ENCODE data around the gene FZD8. TPM values are rescaled to one million over a fixed set of nuclear protein-coding genes. Genes with fewer than 3 reads are reported as not detected.
A peak's percentile ranks its signal among the peaks of the same experiment; 100 is the strongest.

The FZD8 gene
- polyA plus RNA-seq, 1 experiment = 0.55 TPM

DNA sequence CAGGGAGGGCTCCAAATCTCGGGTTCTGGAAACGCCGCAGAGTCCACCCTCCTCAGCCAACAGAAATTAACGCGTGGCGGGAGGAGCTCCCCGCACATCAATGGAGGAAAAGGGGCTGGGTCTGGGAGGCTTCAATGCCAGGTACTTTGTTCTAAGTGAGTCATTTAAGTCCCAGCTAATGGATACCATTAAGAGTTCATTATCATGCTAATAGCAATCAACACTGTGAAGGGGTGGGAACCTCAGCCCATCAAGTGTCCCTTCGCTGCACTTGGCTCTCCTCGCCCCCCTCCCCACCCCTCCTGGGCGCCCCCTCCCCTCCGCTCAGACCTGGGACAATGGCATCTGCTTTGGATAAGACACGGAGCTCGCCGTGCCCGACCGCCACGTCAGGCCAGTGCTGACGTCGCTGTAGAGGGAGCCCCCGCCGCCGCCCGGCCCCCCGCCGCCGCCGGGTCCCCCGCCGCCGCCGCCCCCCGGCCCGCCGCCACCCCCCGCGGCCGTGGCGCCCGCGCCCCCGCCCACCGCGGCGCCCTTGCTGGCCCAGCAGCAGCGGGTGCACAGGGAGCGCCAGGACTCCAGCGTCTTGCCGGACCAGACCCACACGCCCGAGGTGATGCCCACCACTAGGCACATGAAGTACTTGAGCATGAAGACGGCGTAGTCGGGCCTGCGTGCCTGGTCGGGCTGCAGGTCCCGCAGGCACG, 2.9 kb downstream of the FZD8 start:
- no peak for DNase-seq (ENCODE audit: low read depth, low spot score)
- no peaks in the 10 kb centered on the region; the same call in 1 of the 2 replicates for H3K9me3 ChIP-seq (ENCODE audit: control insufficient read depth, insufficient read depth, low read length)
- CTCF ChIA-PET = interaction anchor here (0.6 to 9.5 kb wide), 6 partner anchors 25 to 1244 kb away, joined by 3 to 215 read pairs (median 4); no protein-coding TSS in a partner anchor
- no peak for TF ChIP-seq CTCF (IDR thresholded peaks at IDR 0.05; ENCODE audit: low read depth, low read length)
- no peak overlapping the region for H3K27ac ChIP-seq (ENCODE audit: low read depth, low read length)
- peak overlapping the region; percentile 72 for H3K4me3 ChIP-seq (ENCODE audit: low read depth, low read length)
- no peaks in the 10 kb centered on the region for H3K27me3 ChIP-seq (ENCODE audit: control insufficient read depth, insufficient read depth, low read length)
- POLR2A ChIA-PET = no interaction called here

DNA sequence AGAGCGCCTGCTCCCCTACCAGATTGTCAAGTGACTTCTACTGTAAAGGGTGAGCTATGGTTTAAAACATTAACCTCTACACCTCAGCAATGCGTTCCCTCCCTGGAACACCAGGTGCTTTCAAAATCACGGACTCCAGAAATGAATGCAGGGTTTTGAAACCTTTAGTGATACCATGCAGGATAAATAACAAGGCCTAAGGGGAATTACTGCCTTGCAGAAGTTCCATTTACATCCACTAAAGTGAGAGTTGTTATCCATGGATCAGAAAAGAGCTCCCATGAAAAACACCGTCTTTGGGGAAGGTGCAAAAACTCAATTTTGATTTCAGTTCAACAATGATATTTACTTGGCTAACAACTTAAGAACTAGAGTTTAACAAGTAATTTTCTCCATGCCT, 4.0 kb downstream of the FZD8 start:
- no peak for TF ChIP-seq CTCF (IDR thresholded peaks at IDR 0.05; ENCODE audit: low read depth, low read length)
- DNase-seq (ENCODE audit: low read depth, low spot score) = no peak
- no peaks in the 10 kb centered on the region for H3K27me3 ChIP-seq (ENCODE audit: control insufficient read depth, insufficient read depth, low read length)
- ChIA-PET CTCF (interaction anchor here (0.5 to 9.5 kb wide), 7 partner anchors 24 to 1243 kb away, joined by 4 to 215 read pairs (median 8); no protein-coding TSS in a partner anchor), POLR2A (no interaction called here)
- H3K27ac ChIP-seq (ENCODE audit: low read depth, low read length) = no peak overlapping the region
- no peak overlapping the region for H3K4me3 ChIP-seq (ENCODE audit: low read depth, low read length)
- no peaks in the 10 kb centered on the region; the same call in 1 of the 2 replicates for H3K9me3 ChIP-seq (ENCODE audit: control insufficient read depth, insufficient read depth, low read length)

DNA sequence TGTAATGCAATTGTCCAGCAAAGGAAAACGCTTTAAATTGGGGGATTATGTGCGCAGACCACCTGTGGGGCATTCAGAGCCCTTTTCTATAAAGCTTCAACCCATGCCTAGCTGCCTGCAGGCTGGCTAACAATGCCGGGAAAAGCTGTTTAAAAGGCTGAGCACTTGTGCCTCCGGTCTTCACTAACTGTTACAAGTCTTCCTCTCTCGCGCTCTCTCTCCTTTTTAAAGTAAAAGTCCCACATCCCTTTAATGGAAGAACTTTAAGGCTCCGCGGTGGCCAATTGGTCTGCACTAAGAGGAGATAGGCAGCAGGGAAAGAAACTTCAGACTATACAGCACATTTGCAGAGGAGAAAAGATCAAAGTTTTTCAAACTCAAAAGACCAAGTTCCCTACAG, 4.6 kb downstream of the FZD8 start:
- DNase-seq (ENCODE audit: low read depth, low spot score) = no peak
- H3K27me3 ChIP-seq (ENCODE audit: control insufficient read depth, insufficient read depth, low read length) = no peaks in the 10 kb centered on the region
- no peak for TF ChIP-seq CTCF (IDR thresholded peaks at IDR 0.05; ENCODE audit: low read depth, low read length)
- no peaks in the 10 kb centered on the region; the same call in 1 of the 2 replicates for H3K9me3 ChIP-seq (ENCODE audit: control insufficient read depth, insufficient read depth, low read length)
- H3K4me3 ChIP-seq (ENCODE audit: low read depth, low read length) = no peak overlapping the region
- ChIA-PET POLR2A (no interaction called here), CTCF (interaction anchor here (0.6 to 9.5 kb wide), 7 partner anchors 74 to 1244 kb away, joined by 3 to 215 read pairs (median 8); no protein-coding TSS in a partner anchor)
- no peak overlapping the region for H3K27ac ChIP-seq (ENCODE audit: low read depth, low read length)

DNA sequence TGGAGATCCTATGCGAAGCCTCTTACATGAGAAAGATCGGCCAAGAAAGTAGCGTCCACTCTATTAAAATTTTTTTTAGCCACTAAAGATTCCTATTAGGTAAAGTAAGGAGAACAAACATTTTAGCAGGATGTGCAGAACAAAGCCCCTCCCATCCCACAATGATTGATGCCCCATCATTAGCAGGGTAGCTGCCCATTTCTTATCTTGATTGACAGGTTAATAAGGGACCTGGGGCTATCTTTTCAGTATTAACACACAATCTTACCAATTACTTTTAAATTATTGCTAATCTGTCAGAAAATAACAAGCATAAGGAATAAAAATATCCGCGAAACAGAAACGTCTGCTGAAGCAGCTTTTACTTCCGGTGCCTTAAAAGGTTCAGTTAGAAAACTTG, 5.1 kb downstream of the FZD8 start:
- TF ChIP-seq CTCF (IDR thresholded peaks at IDR 0.05; ENCODE audit: low read depth, low read length) = no peak
- ChIA-PET CTCF (interaction anchor here (0.9 to 9.5 kb wide), 8 partner anchors 7 to 1244 kb away, joined by 3 to 215 read pairs (median 7); no protein-coding TSS in a partner anchor), POLR2A (no interaction called here)

GRCh38 chr10:35635576-35635975, 6.5 kb downstream of the FZD8 start:
- CTCF ChIA-PET = interaction anchor here (0.6 to 9.5 kb wide), 47 partner anchors 8 to 1281 kb away, joined by 3 to 215 read pairs (median 4); no protein-coding TSS in a partner anchor
- no peaks in the 10 kb centered on the region for H3K27me3 ChIP-seq (ENCODE audit: control insufficient read depth, insufficient read depth, low read length)
- no peak overlapping the region for H3K27ac ChIP-seq (ENCODE audit: low read depth, low read length)
- no peak overlapping the region for H3K4me3 ChIP-seq (ENCODE audit: low read depth, low read length)
- POLR2A ChIA-PET = no interaction called here
- no peaks in the 10 kb centered on the region for H3K9me3 ChIP-seq (ENCODE audit: control insufficient read depth, insufficient read depth, low read length)
- DNase-seq (ENCODE audit: low read depth, low spot score) = peak; percentile 32
- peak; percentile 94 for TF ChIP-seq CTCF (IDR thresholded peaks at IDR 0.05; ENCODE audit: low read depth, low read length)

More for the DNA sequence above, 5.1 kb downstream of the FZD8 start:
- no peak overlapping the region for H3K27ac ChIP-seq (ENCODE audit: low read depth, low read length)
- no peak overlapping the region for H3K4me3 ChIP-seq (ENCODE audit: low read depth, low read length)
- no peak for DNase-seq (ENCODE audit: low read depth, low spot score)
- H3K9me3 ChIP-seq (ENCODE audit: control insufficient read depth, insufficient read depth, low read length) = no peaks in the 10 kb centered on the region
- no peaks in the 10 kb centered on the region for H3K27me3 ChIP-seq (ENCODE audit: control insufficient read depth, insufficient read depth, low read length)

All from AG04450 (cell line).